Left lung (tissue), 10 donors: ENCODE measurements around the gene PIK3R3. TPM values are rescaled to one million over a fixed set of nuclear protein-coding genes. Genes with fewer than 3 reads are reported as not detected.

Experiments
- ATAC-seq: fragments of 200-7000 bp; cut with Tn5 transposase; one replicate; pipeline ENCODE4 v1.9.1; 2020; ENCODE audit warnings: moderate library complexity
- DNase-seq, 4 donors: peaks; one replicate each; pipeline ENCODE4 v3.0.0-alpha.2; 2013 to 2020
- H3K27ac ChIP-seq, 2 donors: fragments of 200-600 bp; sonication (generic) in 1 of 2; one replicate each; pipeline versions ENCODE4 v1.5.0 to v1.8.0; 2020 to 2021
- H3K27me3 ChIP-seq, 2 donors: fragments of 200-600 bp; sonication (generic) in 1 of 2; one replicate each; pipeline versions ENCODE4 v1.5.0 to v1.8.0; 2020 to 2021
- H3K36me3 ChIP-seq, 2 donors: fragments of 200-600 bp; sonication (generic) in 1 of 2; one replicate each; pipeline versions ENCODE4 v1.5.0 to v1.8.0; 2020 to 2021
- H3K4me1 ChIP-seq, 2 donors: fragments of 200-600 bp; one replicate each; pipeline ENCODE4 v1.8.0; 2021
- H3K4me3 ChIP-seq, 2 donors: fragments of 200-600 bp; sonication (generic) in 1 of 2; one replicate each; pipeline versions ENCODE4 v1.5.0 to v1.8.0; 2020 to 2021; ENCODE audit warnings: mild to moderate bottlenecking in 1 of 2
- H3K9me3 ChIP-seq, 2 donors: fragments of 200-600 bp; sonication (generic) in 1 of 2; one replicate each; pipeline versions ENCODE4 v1.5.0 to v1.8.0; 2020 to 2021
- CTCF ChIP-seq, 2 donors: fragments of 200-600 bp; sonication (generic) in 1 of 2; IDR thresholded peaks; one replicate each; pipeline versions ENCODE4 v1.5.0 to v1.8.0; 2021; ENCODE audit warnings: antibody characterized with exemption in 2 of 2
- intact Hi-C, 2 donors: fragments of 100-400 bp; cut with DNase I; formaldehyde crosslinking; loops; one replicate each; pipeline versions ENCODE4 v1.11.2 to v1.14.2; 2022
- polyA plus RNA-seq, 6 donors: library from polyadenylated mRNA; unstranded; fragments of 120-200 nt; gene quantifications; one replicate each; pipeline ENCODE4 v1.2.1, GENCODE V29; 2013; ENCODE audit not compliant: insufficient read length in 6 of 6
- total RNA-seq, 2 donors: library from RNA; stranded (reverse); fragmentation: NEBNext Ultra II Directional; extraction: Animal tissue kit (Norgen Biotek cat#: 25700); gene quantifications; one replicate each; pipeline ENCODE4 v1.2.1, GENCODE V29; 2021
- donor health status: DM: no; HTN: yes; CAD: no.
- donor health status: DM: no; HTN: no; CAD: no.

Gene PIK3R3
- total and polyA plus RNA-seq, 8 donors: 15.2 to 46.5 (median 22.6) TPM

GRCh38 chr1:46150085-46150484 lies 17.7 kb upstream of the PIK3R3 start:
- TF ChIP-seq CTCF (IDR thresholded peaks at IDR 0.05): no peak
- no peaks in the 10 kb centered on the region for H3K36me3 ChIP-seq
- no peaks in the 10 kb centered on the region for H3K27me3 ChIP-seq
- intact Hi-C loops: no loop called here
- H3K4me1 ChIP-seq: no peaks in the 10 kb centered on the region
- no peaks in the 10 kb centered on the region for H3K9me3 ChIP-seq
- ATAC-seq: no peak
- DNase-seq: no peak
- peak overlapping the region in 1 of 2 donors; percentile 19 for H3K27ac ChIP-seq
- H3K4me3 ChIP-seq: no peak overlapping the region

- no peak for ATAC-seq
- intact Hi-C loops: no loop called here
- Histone ChIP-seq H3K4me1 (no peaks in the 10 kb centered on the region), H3K9me3 (no peaks in the 10 kb centered on the region), H3K27ac (no peak overlapping the region), H3K27me3 (no peaks in the 10 kb centered on the region), H3K4me3 (no peak overlapping the region), H3K36me3 (no peaks in the 10 kb centered on the region)
- DNase-seq: no peak
- no peak for TF ChIP-seq CTCF (IDR thresholded peaks at IDR 0.05)
Measured at GRCh38 chr1:46148318-46148717, 15.9 kb upstream of the PIK3R3 start.

- intact Hi-C loops: no loop called here
- Histone ChIP-seq H3K36me3 (no peaks in the 10 kb centered on the region), H3K27me3 (no peaks in the 10 kb centered on the region), H3K9me3 (no peaks in the 10 kb centered on the region), H3K4me1 (peaks cover 0 to 13% of the 10 kb centered on the region in 2 donors), H3K27ac (peak overlapping the region in 1 of 2 donors; percentile 49), H3K4me3 (no peak overlapping the region)
- DNase-seq (no peak), ATAC-seq (no peak)
- TF ChIP-seq CTCF (IDR thresholded peaks at IDR 0.05): no peak
Measured at GRCh38 chr1:46137916-46138315, 5.5 kb upstream of the PIK3R3 start.

GRCh38 chr1:46136711-46137110 lies 4.3 kb upstream of the PIK3R3 start:
- peaks cover 0 to 19% of the 10 kb centered on the region in 2 donors for H3K4me1 ChIP-seq
- no peak overlapping the region for H3K4me3 ChIP-seq
- H3K9me3 ChIP-seq: no peaks in the 10 kb centered on the region
- no peak for ATAC-seq
- H3K27ac ChIP-seq: no peak overlapping the region
- TF ChIP-seq CTCF (IDR thresholded peaks at IDR 0.05): no peak
- H3K27me3 ChIP-seq: peaks cover 0 to 7% of the 10 kb centered on the region in 2 donors
- DNase-seq: no peak
- intact Hi-C loops: no loop called here
- H3K36me3 ChIP-seq: no peaks in the 10 kb centered on the region

GRCh38 chr1:46134660-46135331 lies 2.4 kb upstream of the PIK3R3 start:
- H3K4me1 ChIP-seq: peaks cover 0 to 27% of the 10 kb centered on the region in 2 donors
- H3K36me3 ChIP-seq: no peaks in the 10 kb centered on the region
- no peak overlapping the region for H3K4me3 ChIP-seq
- ATAC-seq (no peak), DNase-seq (no peak)
- TF ChIP-seq CTCF (IDR thresholded peaks at IDR 0.05): no peak
- intact Hi-C loops: no loop called here
- H3K9me3 ChIP-seq: no peaks in the 10 kb centered on the region
- H3K27ac ChIP-seq: peak overlapping the region in 1 of 2 donors; percentile 91
- H3K27me3 ChIP-seq: peaks cover 0 to 26% of the 10 kb centered on the region in 2 donors
